GM18909 (cell line): Measurements from ENCODE around the gene PROK1.
"Not testable (repeated sequence)": the region's sequence is repeated elsewhere in the genome, so short reads cannot be mapped to it uniquely, and the experiment has no call there.

ENCODE experiments used
- ATAC-seq: cut with Tn5 transposase; IDR thresholded peaks from one replicate; pipeline ENCODE4 v1.9.1; 2021; ENCODE audit warnings: mild to moderate bottlenecking; ENCODE audit not compliant: unreplicated experiment, poor library complexity

PROK1 gene

GRCh38 chr1:110433213-110433612 is 17.7 kb upstream of the PROK1 start:
- ATAC-seq = no peak

- no peak for ATAC-seq
These were observed 17.1 kb upstream of the PROK1 start for GRCh38 chr1:110433803-110434202.

GRCh38 chr1:110434946-110435345 is 16.0 kb upstream of the PROK1 start:
- no peak for ATAC-seq

- ATAC-seq = no peak
These were observed 14.3 kb upstream of the PROK1 start for GRCh38 chr1:110436635-110437034.

- ATAC-seq = not testable (repeated sequence)
These were observed 13.2 kb upstream of the PROK1 start for GRCh38 chr1:110437645-110438299.

- no peak for ATAC-seq
These were observed 12.1 kb upstream of the PROK1 start for GRCh38 chr1:110438893-110439292.

- not testable (repeated sequence) for ATAC-seq
These were observed 11.1 kb upstream of the PROK1 start for GRCh38 chr1:110439873-110440272.

- ATAC-seq = no peak
These were observed 10.1 kb upstream of the PROK1 start for GRCh38 chr1:110440877-110441276.

- ATAC-seq = no peak
These were observed 9.1 kb upstream of the PROK1 start for GRCh38 chr1:110441888-110442287.

- no peak for ATAC-seq
These were observed 7.5 kb upstream of the PROK1 start for GRCh38 chr1:110443451-110443850.

- no peak for ATAC-seq
These were observed 6.4 kb upstream of the PROK1 start for GRCh38 chr1:110444561-110444960.

- ATAC-seq = no peak
These were observed 993 bp upstream of the PROK1 start for GRCh38 chr1:110449661-110450651.

GRCh38 chr1:110452330-110452729 is 1.4 kb downstream of the PROK1 start:
- ATAC-seq = no peak

- no peak for ATAC-seq
These were observed 2.9 kb downstream of the PROK1 start for GRCh38 chr1:110453829-110454228.

- no peak for ATAC-seq
These were observed 3.4 kb downstream of the PROK1 start for GRCh38 chr1:110454328-110454727.

GRCh38 chr1:110455151-110455550 is 4.2 kb downstream of the PROK1 start:
- ATAC-seq = no peak

- ATAC-seq = no peak
These were observed 6.3 kb downstream of the PROK1 start for GRCh38 chr1:110457206-110457605.

- no peak for ATAC-seq
These were observed 9.6 kb downstream of the PROK1 start for GRCh38 chr1:110460253-110461220.

GRCh38 chr1:110462093-110462492 is 11.1 kb downstream of the PROK1 start:
- ATAC-seq = no peak

- ATAC-seq = no peak
These were observed 12.0 kb downstream of the PROK1 start for GRCh38 chr1:110462964-110463363.
